ENCODE data around the gene PRPF39.

Gene PRPF39

GRCh38 chr14:45089813-45090212 is 5.9 kb downstream of the PRPF39 start:
- Histone ChIP-seq H3K9ac (ENCODE audit: low read length) (no peak overlapping the region), H3K4me2 (ENCODE audit: low read depth, low read length) (no peak overlapping the region), H2AFZ (ENCODE audit: low read length) (no peak overlapping the region), H3K27me3 (replicated peaks; ENCODE audit: insufficient read depth, low read length) (no peaks in the 10 kb centered on the region), H4K20me1 (ENCODE audit: insufficient read depth, low read length) (0 out of 2 replicates have a peak, but pooled peaks cover 4% of the 10 kb centered on the region), H3K27ac (ENCODE audit: low read length) (no peak overlapping the region), H3K36me3 (replicated peaks; ENCODE audit: insufficient read depth, low read length) (no peaks in the 10 kb centered on the region), H3K9me3 (replicated peaks; ENCODE audit: insufficient read depth, low read length) (no peaks in the 10 kb centered on the region), H3K9me2 (replicated peaks; ENCODE audit: insufficient read depth, low read length) (no peaks in the 10 kb centered on the region), H3K79me2 (ENCODE audit: low read length) (peaks cover 93% of the 10 kb centered on the region), H3K4me1 (ENCODE audit: low read length) (peaks cover 8% of the 10 kb centered on the region), H3K4me3 (ENCODE audit: low read length) (no peak overlapping the region), H3F3A (ENCODE audit: insufficient read depth, low read length) (peaks cover 2% of the 10 kb centered on the region; the same call in 1 of the 2 replicates)
- DNase-seq, result no peak
- TF ChIP-seq CTCF (IDR thresholded peaks at IDR 0.05; ENCODE audit: low read length), result no peak
- TF ChIP-seq EZH2 (optimal IDR thresholded peaks at IDR 0.05; ENCODE audit: low read depth, low read length), result no peak
- TF ChIP-seq EZH2phosphoT487 (IDR thresholded peaks at IDR 0.05; ENCODE audit: low read length), result no peak

DNA sequence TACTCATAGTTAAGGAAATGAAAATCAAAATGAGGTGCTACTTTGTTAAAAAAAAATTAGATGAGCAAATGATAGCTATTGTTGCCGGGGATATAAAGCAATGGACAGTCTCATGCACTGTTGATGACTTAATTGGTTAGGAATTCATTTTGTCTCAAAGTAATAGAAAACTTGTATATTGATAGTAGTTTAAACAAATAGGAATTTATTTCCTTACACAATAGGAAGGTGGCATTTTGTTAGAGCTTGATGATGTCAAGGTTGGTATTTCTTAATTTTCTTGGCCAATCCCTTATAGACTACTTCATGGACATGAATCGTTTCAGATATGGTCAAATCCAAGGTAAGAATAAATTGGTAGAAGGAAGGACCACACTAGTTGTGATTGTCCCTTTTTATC is 7.8 kb downstream of the PRPF39 start:
- Histone ChIP-seq H3K4me2 (ENCODE audit: low read depth, low read length) (no peak overlapping the region), H3K27ac (ENCODE audit: low read length) (no peak overlapping the region), H4K20me1 (ENCODE audit: insufficient read depth, low read length) (0 out of 2 replicates have a peak, but pooled peaks cover 4% of the 10 kb centered on the region)

GRCh38 chr14:45094275-45094674 is 10.4 kb downstream of the PRPF39 start:
- H3K27ac ChIP-seq (ENCODE audit: low read length), result no peak overlapping the region
- H3K4me2 ChIP-seq (ENCODE audit: low read depth, low read length), result no peak overlapping the region
- H4K20me1 ChIP-seq (ENCODE audit: insufficient read depth, low read length), result no peaks in the 10 kb centered on the region
- no peak overlapping the region for H3K9ac ChIP-seq (ENCODE audit: low read length)
- no peaks in the 10 kb centered on the region for H3K9me2 ChIP-seq (replicated peaks; ENCODE audit: insufficient read depth, low read length)
- peaks cover 59% of the 10 kb centered on the region for H3K79me2 ChIP-seq (ENCODE audit: low read length)
- H3K36me3 ChIP-seq (replicated peaks; ENCODE audit: insufficient read depth, low read length), result no peaks in the 10 kb centered on the region
- H3K4me1 ChIP-seq (ENCODE audit: low read length), result no peaks in the 10 kb centered on the region
- H3K4me3 ChIP-seq (ENCODE audit: low read length), result no peak overlapping the region
- H2AFZ ChIP-seq (ENCODE audit: low read length), result no peak overlapping the region
- H3K27me3 ChIP-seq (replicated peaks; ENCODE audit: insufficient read depth, low read length), result no peaks in the 10 kb centered on the region
- DNase-seq, result no peak
- TF ChIP-seq EZH2phosphoT487 (IDR thresholded peaks at IDR 0.05; ENCODE audit: low read length) (no peak), EZH2 (optimal IDR thresholded peaks at IDR 0.05; ENCODE audit: low read depth, low read length) (no peak), CTCF (IDR thresholded peaks at IDR 0.05; ENCODE audit: low read length) (no peak)
- peaks cover 2% of the 10 kb centered on the region; the same call in 1 of the 2 replicates for H3F3A ChIP-seq (ENCODE audit: insufficient read depth, low read length)
- no peaks in the 10 kb centered on the region for H3K9me3 ChIP-seq (replicated peaks; ENCODE audit: insufficient read depth, low read length)

More for the DNA sequence above, 7.8 kb downstream of the PRPF39 start:
- H3K79me2 ChIP-seq (ENCODE audit: low read length), result peaks cover 83% of the 10 kb centered on the region
- H3K4me3 ChIP-seq (ENCODE audit: low read length), result no peak overlapping the region
- H3K27me3 ChIP-seq (replicated peaks; ENCODE audit: insufficient read depth, low read length), result no peaks in the 10 kb centered on the region
- H3K9ac ChIP-seq (ENCODE audit: low read length), result no peak overlapping the region
- peaks cover 2% of the 10 kb centered on the region; the same call in 1 of the 2 replicates for H3F3A ChIP-seq (ENCODE audit: insufficient read depth, low read length)
- H3K9me2 ChIP-seq (replicated peaks; ENCODE audit: insufficient read depth, low read length), result no peaks in the 10 kb centered on the region
- TF ChIP-seq CTCF (IDR thresholded peaks at IDR 0.05; ENCODE audit: low read length), result no peak
- no peak for TF ChIP-seq EZH2 (optimal IDR thresholded peaks at IDR 0.05; ENCODE audit: low read depth, low read length)
- no peak for TF ChIP-seq EZH2phosphoT487 (IDR thresholded peaks at IDR 0.05; ENCODE audit: low read length)
- no peak overlapping the region for H2AFZ ChIP-seq (ENCODE audit: low read length)
- peaks cover 8% of the 10 kb centered on the region for H3K4me1 ChIP-seq (ENCODE audit: low read length)
- no peaks in the 10 kb centered on the region for H3K36me3 ChIP-seq (replicated peaks; ENCODE audit: insufficient read depth, low read length)
- DNase-seq, result no peak
- no peaks in the 10 kb centered on the region for H3K9me3 ChIP-seq (replicated peaks; ENCODE audit: insufficient read depth, low read length)
